Measurements from ENCODE around the gene SLC30A5. TPM values are rescaled to one million over a fixed set of nuclear protein-coding genes. Genes with fewer than 3 reads are reported as not detected.
"Not testable (repeated sequence)": the region's sequence is repeated elsewhere in the genome, so short reads cannot be mapped to it uniquely, and the experiment has no call there.

Gene SLC30A5
- total RNA-seq, 3 donors from 2014 or later (not counting 1 experiment from before 2014, with no cell fraction given): 17.8 to 30.1 (median 26.7) TPM

DNA sequence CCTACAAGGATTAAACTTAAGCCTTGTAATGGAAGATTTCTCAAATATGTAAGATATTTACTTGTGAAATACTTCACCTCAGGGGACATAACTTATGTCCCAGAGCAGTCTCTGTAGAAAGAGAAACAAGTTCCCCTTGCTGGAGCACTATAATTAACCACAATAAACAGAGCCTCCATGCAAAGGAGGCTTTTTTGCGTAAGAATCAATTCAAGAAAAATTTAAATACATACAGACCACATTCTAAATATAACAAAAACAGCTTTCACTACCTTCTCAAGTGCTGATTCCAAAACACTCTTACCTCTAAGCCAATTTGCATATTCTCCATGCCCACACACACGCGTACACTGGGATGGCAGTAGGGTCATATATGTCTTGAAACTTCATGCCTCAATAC lies 42.5 kb downstream of the SLC30A5 start:
- no peak for DNase-seq
- H3K9me3 ChIP-seq (ENCODE audit: control insufficient read depth, insufficient read depth, low read length): no peaks in the 10 kb centered on the region
- H3K27me3 Mint-ChIP-seq (ENCODE audit: low read depth in 2 of 2): no peaks in the 10 kb centered on the region
- H3K27ac ChIP-seq (ENCODE audit: low read length): no peak overlapping the region
- no peaks in the 10 kb centered on the region for H3K36me3 ChIP-seq (ENCODE audit: control insufficient read depth, insufficient read depth, low read length)
- H3K36me3 Mint-ChIP-seq: peaks cover 5% of the 10 kb centered on the region
- no peak overlapping the region for H3K27ac Mint-ChIP-seq
- no peaks in the 10 kb centered on the region for H3K9me3 Mint-ChIP-seq
- ATAC-seq: no peak
- no peaks in the 10 kb centered on the region for H3K4me1 Mint-ChIP-seq
- intact Hi-C loops (cut with micrococcal nuclease): no loop called here
- H3K27me3 ChIP-seq (ENCODE audit: control insufficient read depth, insufficient read depth, low read length): no peaks in the 10 kb centered on the region
- 77% methylated on average over 3 of the region's 3 CpGs for WGBS (ENCODE audit: insufficient coverage)
- no peaks in the 10 kb centered on the region for H3K4me1 ChIP-seq (ENCODE audit: control insufficient read depth, insufficient read depth, low read length)
- no peak overlapping the region for H3K4me3 ChIP-seq (ENCODE audit: low read length)
- TF ChIP-seq, protein P1, sequence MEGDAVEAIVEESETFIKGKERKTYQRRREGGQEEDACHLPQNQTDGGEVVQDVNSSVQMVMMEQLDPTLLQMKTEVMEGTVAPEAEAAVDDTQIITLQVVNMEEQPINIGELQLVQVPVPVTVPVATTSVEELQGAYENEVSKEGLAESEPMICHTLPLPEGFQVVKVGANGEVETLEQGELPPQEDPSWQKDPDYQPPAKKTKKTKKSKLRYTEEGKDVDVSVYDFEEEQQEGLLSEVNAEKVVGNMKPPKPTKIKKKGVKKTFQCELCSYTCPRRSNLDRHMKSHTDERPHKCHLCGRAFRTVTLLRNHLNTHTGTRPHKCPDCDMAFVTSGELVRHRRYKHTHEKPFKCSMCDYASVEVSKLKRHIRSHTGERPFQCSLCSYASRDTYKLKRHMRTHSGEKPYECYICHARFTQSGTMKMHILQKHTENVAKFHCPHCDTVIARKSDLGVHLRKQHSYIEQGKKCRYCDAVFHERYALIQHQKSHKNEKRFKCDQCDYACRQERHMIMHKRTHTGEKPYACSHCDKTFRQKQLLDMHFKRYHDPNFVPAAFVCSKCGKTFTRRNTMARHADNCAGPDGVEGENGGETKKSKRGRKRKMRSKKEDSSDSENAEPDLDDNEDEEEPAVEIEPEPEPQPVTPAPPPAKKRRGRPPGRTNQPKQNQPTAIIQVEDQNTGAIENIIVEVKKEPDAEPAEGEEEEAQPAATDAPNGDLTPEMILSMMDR (IDR thresholded peaks at IDR 0.05): no peak
- no peak overlapping the region for H3K4me3 Mint-ChIP-seq

- DNase-seq; H3K4me1 Mint-ChIP-seq; H3K36me3 Mint-ChIP-seq; H3K27me3 ChIP-seq (ENCODE audit: control insufficient read depth, insufficient read depth, low read length); H3K4me1 ChIP-seq (ENCODE audit: control insufficient read depth, insufficient read depth, low read length); H3K9me3 Mint-ChIP-seq; H3K27me3 Mint-ChIP-seq (ENCODE audit: low read depth in 2 of 2); H3K9me3 ChIP-seq (ENCODE audit: control insufficient read depth, insufficient read depth, low read length); H3K27ac ChIP-seq (ENCODE audit: low read length); ATAC-seq; H3K4me3 ChIP-seq (ENCODE audit: low read length); intact Hi-C loops (cut with micrococcal nuclease); H3K4me3 Mint-ChIP-seq; H3K36me3 ChIP-seq (ENCODE audit: control insufficient read depth, insufficient read depth, low read length); H3K27ac Mint-ChIP-seq: not testable (repeated sequence)
- 93% methylated on average over 1 of the region's 1 CpG for WGBS (ENCODE audit: insufficient coverage)
Measured at GRCh38 chr5:69137208-69137607, 43.4 kb downstream of the SLC30A5 start.

DNA sequence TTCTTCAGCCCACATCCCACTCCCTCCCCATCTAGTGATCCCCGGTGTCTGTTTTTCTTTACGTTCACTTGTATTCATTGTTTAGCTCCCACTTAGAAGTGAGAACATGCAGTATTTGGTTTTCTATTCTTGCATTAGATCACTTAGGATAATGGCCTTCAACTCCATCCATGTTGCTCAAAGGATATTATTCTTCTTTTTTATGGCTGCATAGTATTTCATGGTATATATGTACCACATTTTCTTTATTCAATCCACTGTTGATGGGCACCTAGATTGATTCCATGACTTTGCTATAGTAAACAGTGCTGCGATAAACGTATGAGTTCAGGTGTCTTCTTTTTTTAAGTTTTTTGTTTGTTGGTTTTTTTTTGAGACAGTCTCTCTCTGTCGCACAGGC lies 44.0 kb downstream of the SLC30A5 start:
- WGBS (ENCODE audit: insufficient coverage): 98% methylated on average over 4 of the region's 5 CpGs
- no peaks in the 10 kb centered on the region for H3K9me3 ChIP-seq (ENCODE audit: control insufficient read depth, insufficient read depth, low read length)
- Mint-ChIP-seq H3K36me3 (peaks cover 6% of the 10 kb centered on the region), H3K9me3 (no peaks in the 10 kb centered on the region), H3K4me3 (no peak overlapping the region), H3K27me3 (ENCODE audit: low read depth in 2 of 2) (no peaks in the 10 kb centered on the region), H3K27ac (no peak overlapping the region), H3K4me1 (no peaks in the 10 kb centered on the region)
- H3K4me1 ChIP-seq (ENCODE audit: control insufficient read depth, insufficient read depth, low read length): no peaks in the 10 kb centered on the region
- TF ChIP-seq, protein P1 (IDR thresholded peaks at IDR 0.05): no peak
- no peak overlapping the region for H3K4me3 ChIP-seq (ENCODE audit: low read length)
- ATAC-seq (no peak), DNase-seq (no peak)
- no peaks in the 10 kb centered on the region for H3K36me3 ChIP-seq (ENCODE audit: control insufficient read depth, insufficient read depth, low read length)
- intact Hi-C loops (cut with micrococcal nuclease): no loop called here
- no peaks in the 10 kb centered on the region for H3K27me3 ChIP-seq (ENCODE audit: control insufficient read depth, insufficient read depth, low read length)
- H3K27ac ChIP-seq (ENCODE audit: low read length): no peak overlapping the region

- Mint-ChIP-seq H3K4me3 (no peak overlapping the region), H3K9me3 (no peaks in the 10 kb centered on the region), H3K27ac (no peak overlapping the region), H3K27me3 (ENCODE audit: low read depth in 2 of 2) (no peaks in the 10 kb centered on the region), H3K36me3 (peaks cover 6% of the 10 kb centered on the region), H3K4me1 (no peaks in the 10 kb centered on the region)
- TF ChIP-seq, protein P1 (IDR thresholded peaks at IDR 0.05): no peak
- ATAC-seq (no peak), DNase-seq (no peak)
- no peaks in the 10 kb centered on the region for H3K9me3 ChIP-seq (ENCODE audit: control insufficient read depth, insufficient read depth, low read length)
- intact Hi-C loops (cut with micrococcal nuclease): no loop called here
- H3K4me3 ChIP-seq (ENCODE audit: low read length): no peak overlapping the region
- H3K27ac ChIP-seq (ENCODE audit: low read length): no peak overlapping the region
- 100% methylated on average over 1 of the region's 1 CpG for WGBS (ENCODE audit: insufficient coverage)
- H3K36me3 ChIP-seq (ENCODE audit: control insufficient read depth, insufficient read depth, low read length): no peaks in the 10 kb centered on the region
- no peaks in the 10 kb centered on the region for H3K4me1 ChIP-seq (ENCODE audit: control insufficient read depth, insufficient read depth, low read length)
- H3K27me3 ChIP-seq (ENCODE audit: control insufficient read depth, insufficient read depth, low read length): no peaks in the 10 kb centered on the region
Measured at GRCh38 chr5:69138766-69139165, 45.0 kb downstream of the SLC30A5 start.

GRCh38 chr5:69140239-69140638 lies 46.4 kb downstream of the SLC30A5 start:
- H3K27me3 ChIP-seq (ENCODE audit: control insufficient read depth, insufficient read depth, low read length); H3K9me3 ChIP-seq (ENCODE audit: control insufficient read depth, insufficient read depth, low read length); DNase-seq; H3K27ac Mint-ChIP-seq; ATAC-seq; H3K36me3 Mint-ChIP-seq; H3K27me3 Mint-ChIP-seq (ENCODE audit: low read depth in 2 of 2); H3K9me3 Mint-ChIP-seq; H3K27ac ChIP-seq (ENCODE audit: low read length); H3K4me1 ChIP-seq (ENCODE audit: control insufficient read depth, insufficient read depth, low read length); H3K4me1 Mint-ChIP-seq; H3K4me3 Mint-ChIP-seq; H3K36me3 ChIP-seq (ENCODE audit: control insufficient read depth, insufficient read depth, low read length); H3K4me3 ChIP-seq (ENCODE audit: low read length); intact Hi-C loops (cut with micrococcal nuclease): not testable (repeated sequence)
- WGBS (ENCODE audit: insufficient coverage): 91% methylated on average over 4 of the region's 4 CpGs

Measured in natural killer cell (primary cell).